ENCODE measurements around the gene SH2D3C. TPM values are rescaled to one million over a fixed set of nuclear protein-coding genes. Genes with fewer than 3 reads are reported as not detected.

SH2D3C gene
- total RNA-seq, 1 donor from 2014 or later = 59.4 TPM

- H3K4me1 ChIP-seq = peaks cover 34% of the 10 kb centered on the region
- peaks cover 12% of the 10 kb centered on the region for H3K27me3 ChIP-seq (ENCODE audit: low read depth)
- intact Hi-C loops (cut with DNase I) = no loop called here
- peak overlapping the region; percentile 58 for H3K27ac ChIP-seq
- ATAC-seq (peak; percentile 23 to 24), DNase-seq (no peak)
- H3K36me3 ChIP-seq = peaks cover 65% of the 10 kb centered on the region
- peak overlapping the region; percentile 40 for H3K4me3 ChIP-seq
- H3K9me3 ChIP-seq = no peaks in the 10 kb centered on the region
- TF ChIP-seq CTCF (IDR thresholded peaks at IDR 0.05) = no peak
These were observed 23.1 kb downstream of the SH2D3C start for GRCh38 chr9:127755061-127756060.

- peaks cover 34% of the 10 kb centered on the region for H3K4me1 ChIP-seq
- H3K27ac ChIP-seq = peak overlapping the region; percentile 58
- peaks cover 70% of the 10 kb centered on the region for H3K36me3 ChIP-seq
- no peak for DNase-seq
- H3K9me3 ChIP-seq = no peaks in the 10 kb centered on the region
- H3K4me3 ChIP-seq = peak overlapping the region; percentile 40
- peak; percentile 26 to 29 for ATAC-seq
- intact Hi-C loops (cut with DNase I) = no loop called here
- no peak for TF ChIP-seq CTCF (IDR thresholded peaks at IDR 0.05)
- H3K27me3 ChIP-seq (ENCODE audit: low read depth) = peaks cover 12% of the 10 kb centered on the region
These were observed 24.1 kb downstream of the SH2D3C start for GRCh38 chr9:127754099-127755060.

GRCh38 chr9:127753622-127754021, 24.8 kb downstream of the SH2D3C start:
- intact Hi-C loops (cut with DNase I) = no loop called here
- Histone ChIP-seq H3K9me3 (no peaks in the 10 kb centered on the region), H3K4me1 (peaks cover 31% of the 10 kb centered on the region), H3K27me3 (ENCODE audit: low read depth) (peaks cover 12% of the 10 kb centered on the region), H3K4me3 (no peak overlapping the region), H3K27ac (peak overlapping the region; percentile 31), H3K36me3 (peaks cover 72% of the 10 kb centered on the region)
- DNase-seq (no peak), ATAC-seq (no peak)
- TF ChIP-seq CTCF (IDR thresholded peaks at IDR 0.05) = no peak

- no peak for DNase-seq
- H3K27me3 ChIP-seq (ENCODE audit: low read depth) = peaks cover 12% of the 10 kb centered on the region
- H3K4me1 ChIP-seq = peaks cover 31% of the 10 kb centered on the region
- H3K36me3 ChIP-seq = peaks cover 72% of the 10 kb centered on the region
- no peak for TF ChIP-seq CTCF (IDR thresholded peaks at IDR 0.05)
- ATAC-seq = no peak
- H3K9me3 ChIP-seq = no peaks in the 10 kb centered on the region
- intact Hi-C loops (cut with DNase I) = no loop called here
- no peak overlapping the region for H3K27ac ChIP-seq
- H3K4me3 ChIP-seq = no peak overlapping the region
These were observed 25.3 kb downstream of the SH2D3C start for GRCh38 chr9:127753148-127753547.

All from lower lobe of right lung (tissue), 2 donors.